ENCODE measurements around the gene ARHGEF35.
"Not testable (repeated sequence)": the region's sequence is repeated elsewhere in the genome, so short reads cannot be mapped to it uniquely, and the experiment has no call there.

The ARHGEF35 gene

GRCh38 chr7:144195212-144195872 is at the start of gene ARHGEF35:
Gene ARHGEF35 (minus strand): TSS chr7:144195833. CDS start chr7:144188383, 7,450 bp downstream.
- in situ Hi-C loops (cut with MboI; ENCODE audit: low sequenced_read_pairs), result not testable (repeated sequence)

DNA sequence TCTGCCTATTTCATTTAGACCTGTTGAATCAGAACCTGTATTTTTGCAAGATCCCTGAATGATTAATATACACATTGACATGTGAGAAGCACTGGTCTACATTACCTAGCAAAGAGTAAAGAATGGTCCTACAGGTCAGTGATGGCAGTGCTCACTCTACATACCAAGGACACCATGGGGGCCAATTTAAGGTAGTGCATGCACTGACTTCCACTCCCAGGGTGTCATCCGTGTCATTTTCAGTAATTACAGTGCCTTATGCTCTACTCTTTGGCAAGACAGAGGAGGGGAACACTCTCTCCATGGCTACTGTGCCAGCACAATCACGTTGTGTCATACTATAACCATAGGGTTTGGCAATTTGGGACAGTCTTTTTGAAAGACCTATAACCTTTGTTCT is 49.7 kb upstream of the ARHGEF35 start:
- in situ Hi-C loops (cut with MboI; ENCODE audit: low sequenced_read_pairs), result not testable (repeated sequence)

DNA sequence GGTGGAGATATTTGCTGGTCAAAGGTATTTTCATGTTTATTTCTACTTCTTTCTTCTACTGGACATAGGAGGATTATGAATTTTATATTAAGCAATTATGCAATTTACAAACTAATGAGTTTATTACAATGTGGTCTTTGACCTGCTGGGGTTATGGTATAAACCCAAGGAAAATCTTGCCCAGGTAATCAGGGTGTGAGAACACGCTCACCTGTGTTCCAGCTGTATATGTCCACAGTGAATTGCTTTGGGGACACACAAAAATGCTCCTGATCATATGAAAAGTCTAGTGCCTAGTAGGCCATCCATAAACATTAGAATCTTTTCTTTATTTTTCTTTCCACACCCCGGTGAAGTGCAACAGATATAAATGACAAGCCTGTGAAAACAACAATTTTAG is 43.7 kb upstream of the ARHGEF35 start, which contains the start of gene OR2A42:
TSS of gene OR2A42 (minus strand) at position 241 of the 400 bp plus-strand sequence. CDS start 6,762 bp downstream, outside the sequence.
- in situ Hi-C loops (cut with MboI; ENCODE audit: low sequenced_read_pairs), result not testable (repeated sequence)

- in situ Hi-C loops (cut with MboI; ENCODE audit: low sequenced_read_pairs), result not testable (repeated sequence)
These were observed 43.0 kb upstream of the ARHGEF35 start for GRCh38 chr7:144238530-144239082.

DNA sequence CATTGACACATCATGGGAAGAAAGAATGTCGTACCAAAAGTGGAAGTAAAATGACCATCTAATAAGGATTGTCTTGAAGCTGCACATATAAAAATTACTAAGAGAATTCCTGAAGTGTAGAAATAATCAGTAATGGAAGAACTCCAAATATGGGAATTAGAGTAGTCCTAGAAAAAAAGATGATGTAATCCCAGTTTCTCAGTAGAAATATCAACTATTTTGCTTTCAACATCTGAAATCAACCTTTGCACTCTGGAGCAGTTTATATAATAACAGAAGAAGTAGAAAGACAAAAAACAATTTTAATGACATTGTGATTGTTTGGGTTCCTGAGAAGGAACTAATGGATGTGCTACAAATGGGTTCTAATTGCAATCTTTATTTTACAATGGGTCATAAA is 37.4 kb upstream of the ARHGEF35 start:
- in situ Hi-C loops (cut with MboI; ENCODE audit: low sequenced_read_pairs), result not testable (repeated sequence)

DNA sequence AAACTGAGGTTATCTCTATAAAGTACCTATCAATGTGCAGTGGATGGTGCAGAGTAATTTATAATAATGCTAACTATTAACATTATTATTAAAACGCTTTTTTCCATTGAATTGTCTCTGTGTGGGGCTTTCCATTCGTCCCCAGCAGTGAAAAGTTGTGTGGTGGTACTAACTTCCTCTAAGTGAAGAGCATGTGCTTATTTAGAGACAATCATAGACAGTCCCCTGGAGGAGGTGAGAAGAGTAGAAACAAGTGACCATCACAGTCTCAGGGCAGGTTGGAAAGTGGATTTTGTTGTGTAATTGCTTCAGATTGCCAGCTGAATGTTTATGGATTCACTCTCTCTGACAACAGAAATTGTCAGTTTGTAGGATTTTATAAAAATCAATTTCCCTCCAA is 35.4 kb upstream of the ARHGEF35 start:
- in situ Hi-C loops (cut with MboI; ENCODE audit: low sequenced_read_pairs), result not testable (repeated sequence)

DNA sequence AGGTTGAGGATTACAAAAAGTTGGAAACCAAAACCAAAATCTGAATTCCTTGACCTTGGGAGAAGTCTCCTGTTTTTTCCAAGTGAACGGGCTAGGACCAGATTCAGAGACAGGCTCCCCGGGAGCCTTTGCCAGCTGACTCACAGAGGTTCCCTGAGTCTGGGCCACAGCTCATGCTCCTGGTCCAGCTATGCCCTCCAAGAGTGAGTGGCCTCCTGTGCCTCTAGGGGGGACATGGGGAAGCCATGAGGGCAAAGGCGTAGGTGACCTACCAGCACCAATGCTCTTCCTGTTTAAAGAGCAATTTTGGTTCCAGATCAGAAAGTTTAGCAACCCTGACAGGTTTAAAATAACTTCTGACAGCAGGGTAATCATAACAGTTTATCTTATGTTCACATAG is 33.2 kb upstream of the ARHGEF35 start:
- in situ Hi-C loops (cut with MboI; ENCODE audit: low sequenced_read_pairs), result not testable (repeated sequence)

- in situ Hi-C loops (cut with MboI; ENCODE audit: low sequenced_read_pairs), result not testable (repeated sequence)
These were observed 31.2 kb upstream of the ARHGEF35 start for GRCh38 chr7:144226866-144227265.

DNA sequence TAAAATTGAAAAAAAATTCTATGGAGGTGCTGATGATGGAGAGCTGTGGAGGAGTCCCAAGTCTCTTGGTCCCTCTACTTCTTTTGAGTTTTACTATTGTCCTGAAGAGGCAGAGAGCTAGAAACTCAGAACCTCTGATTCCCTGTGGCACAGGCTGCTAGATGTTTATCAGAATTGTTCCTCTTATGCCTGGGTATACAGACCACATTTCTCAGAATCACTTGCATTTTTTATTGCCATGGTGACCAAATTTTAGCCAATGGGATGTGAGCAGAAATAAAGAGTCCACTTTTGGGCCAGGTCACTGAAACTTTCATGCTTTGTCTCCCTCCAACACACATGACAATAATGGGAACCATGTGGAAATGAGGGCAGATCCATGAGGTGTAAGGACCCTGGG is 28.0 kb upstream of the ARHGEF35 start:
- in situ Hi-C loops (cut with MboI; ENCODE audit: low sequenced_read_pairs), result not testable (repeated sequence)

GRCh38 chr7:144220531-144220930 is 24.9 kb upstream of the ARHGEF35 start:
- in situ Hi-C loops (cut with MboI; ENCODE audit: low sequenced_read_pairs), result not testable (repeated sequence)

DNA sequence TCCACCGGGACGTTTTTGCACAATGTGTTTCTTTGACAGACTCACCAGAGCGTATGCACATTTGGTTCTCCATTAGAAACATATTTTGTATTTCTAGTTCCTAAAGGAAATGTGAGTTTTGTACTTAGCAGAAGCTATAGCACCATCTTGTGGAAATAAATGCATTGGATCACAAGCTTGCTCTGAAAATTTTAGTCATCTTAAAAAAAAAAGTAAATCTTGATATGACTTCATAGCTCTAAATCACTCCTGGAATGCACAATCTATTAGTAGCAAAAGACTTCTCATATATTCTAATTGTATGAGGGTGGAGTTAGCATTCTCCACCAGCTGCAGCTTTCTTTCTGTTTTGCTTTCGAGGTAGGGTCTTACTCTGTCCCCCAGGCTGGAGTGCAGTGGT is 23.5 kb upstream of the ARHGEF35 start:
- in situ Hi-C loops (cut with MboI; ENCODE audit: low sequenced_read_pairs), result not testable (repeated sequence)

- in situ Hi-C loops (cut with MboI; ENCODE audit: low sequenced_read_pairs), result not testable (repeated sequence)
These were observed 22.9 kb upstream of the ARHGEF35 start for GRCh38 chr7:144218581-144218980.

DNA sequence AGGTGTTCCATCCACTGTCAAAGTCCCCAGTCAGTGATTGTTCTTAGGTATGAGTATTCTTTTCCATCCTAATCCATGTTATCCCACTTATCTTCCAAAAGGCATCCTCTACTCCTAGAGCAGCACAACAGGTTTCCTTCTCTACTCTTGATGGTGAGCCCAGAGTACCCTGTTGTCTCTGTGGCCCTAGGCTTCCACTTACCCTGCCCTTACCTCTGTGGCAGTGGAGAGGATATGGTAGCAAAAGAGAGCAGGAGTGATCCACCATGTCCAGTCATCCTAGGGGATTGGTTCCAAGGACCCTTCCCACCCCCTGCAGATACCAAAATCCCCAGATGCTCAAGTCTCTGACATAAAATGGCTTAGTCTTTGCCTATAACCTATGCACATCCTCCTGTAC is 21.6 kb upstream of the ARHGEF35 start:
- in situ Hi-C loops (cut with MboI; ENCODE audit: low sequenced_read_pairs), result not testable (repeated sequence)

DNA sequence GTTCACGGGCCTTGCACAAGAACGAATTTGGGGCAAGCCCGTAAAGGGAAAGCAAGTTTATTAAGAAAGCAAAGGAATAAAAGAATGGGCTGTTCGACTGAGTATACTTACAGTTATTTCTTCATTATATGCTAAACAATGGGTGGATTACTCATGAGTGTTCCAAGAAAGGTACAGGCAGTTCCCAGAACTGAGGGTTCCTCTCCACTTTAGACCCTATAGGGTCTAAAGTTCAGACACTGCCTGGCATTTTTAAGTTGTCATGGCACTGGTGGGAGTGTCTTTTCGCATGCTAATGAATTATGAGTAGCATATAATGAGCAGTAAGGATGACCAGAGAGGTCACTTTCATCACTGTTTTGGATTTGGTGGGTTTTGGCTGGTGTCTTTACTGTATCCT is 9.7 kb upstream of the ARHGEF35 start:
- in situ Hi-C loops (cut with MboI; ENCODE audit: low sequenced_read_pairs), result not testable (repeated sequence)

DNA sequence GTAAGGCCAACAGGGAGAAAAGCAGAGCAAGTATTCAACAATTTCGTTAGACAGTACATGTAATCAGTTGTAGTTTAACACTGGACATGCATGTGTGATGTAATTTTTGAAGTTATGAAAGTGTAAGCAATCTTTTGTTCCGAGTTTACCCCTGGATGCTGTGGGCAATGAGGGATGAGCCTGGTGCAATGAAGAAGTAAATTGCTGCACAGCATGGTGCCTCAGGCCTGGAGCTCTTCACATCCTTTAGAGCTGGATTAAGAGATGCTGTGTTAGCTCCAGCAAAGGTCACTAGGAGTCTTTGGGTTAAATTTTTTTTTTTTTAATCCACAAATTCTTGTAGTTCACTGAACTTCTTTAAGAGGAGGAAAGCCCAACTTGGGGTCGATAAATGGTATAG is 7.5 kb upstream of the ARHGEF35 start:
- in situ Hi-C loops (cut with MboI; ENCODE audit: low sequenced_read_pairs), result not testable (repeated sequence)

DNA sequence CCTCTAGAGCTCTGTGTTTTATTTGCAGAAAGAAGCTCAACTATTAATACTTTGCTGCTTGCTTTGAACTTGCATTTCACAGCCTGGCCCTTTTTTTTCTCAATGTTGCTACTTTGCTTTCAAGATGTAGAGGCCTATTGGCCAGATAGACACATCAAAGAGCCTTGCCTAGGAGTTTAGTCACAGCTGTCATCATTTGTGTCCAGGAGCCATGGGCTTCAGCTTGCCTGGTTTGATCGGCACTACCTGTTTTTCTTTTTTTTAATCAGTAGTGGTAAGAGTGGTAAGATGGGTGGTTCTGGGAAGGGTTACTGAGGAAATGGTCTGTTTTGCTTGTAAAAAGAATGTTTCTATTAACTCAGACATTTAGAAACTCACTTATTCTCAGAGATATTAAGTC is 6.3 kb upstream of the ARHGEF35 start:
- in situ Hi-C loops (cut with MboI; ENCODE audit: low sequenced_read_pairs), result not testable (repeated sequence)

DNA sequence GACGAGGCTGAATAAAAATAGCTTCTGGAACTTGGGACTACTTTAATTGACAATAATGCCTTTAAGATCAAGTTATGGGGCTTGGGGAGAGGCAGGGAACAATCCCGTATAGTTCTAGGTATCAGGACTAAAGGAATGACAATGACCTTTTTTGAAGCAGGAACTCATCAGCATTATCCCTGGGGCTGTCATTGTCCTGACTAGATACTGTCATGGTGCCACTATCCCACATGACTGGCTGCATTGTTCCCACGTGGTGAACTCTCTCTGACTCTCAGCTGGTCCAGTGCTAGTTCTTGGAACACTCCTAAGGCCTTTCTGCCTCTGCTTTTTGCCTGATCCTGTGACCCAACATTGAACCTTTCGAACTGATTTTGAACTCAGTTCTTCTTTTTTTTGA is 3.3 kb upstream of the ARHGEF35 start:
- in situ Hi-C loops (cut with MboI; ENCODE audit: low sequenced_read_pairs), result not testable (repeated sequence)

DNA sequence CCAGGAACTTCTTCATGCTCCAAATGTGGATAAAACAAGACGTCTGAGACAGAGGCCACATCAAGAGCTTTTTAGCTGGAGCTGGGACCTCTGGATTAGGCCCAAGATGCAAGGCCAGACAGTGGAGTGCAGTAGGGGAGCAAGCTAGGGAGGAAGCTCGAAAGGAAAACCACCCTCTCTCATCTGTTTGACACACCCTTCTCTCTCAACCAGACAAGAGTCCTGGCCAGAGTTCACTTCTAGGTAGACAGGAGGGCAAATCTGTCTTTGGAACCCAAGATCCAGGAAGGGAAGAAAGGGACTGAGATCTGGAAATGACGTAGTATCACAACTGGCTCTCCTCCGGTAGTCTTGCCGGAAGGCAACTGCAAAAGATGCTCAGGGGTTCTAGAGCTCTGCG is 1.2 kb downstream of the ARHGEF35 start:
- in situ Hi-C loops (cut with MboI; ENCODE audit: low sequenced_read_pairs), result not testable (repeated sequence)

- in situ Hi-C loops (cut with MboI; ENCODE audit: low sequenced_read_pairs), result not testable (repeated sequence)
These were observed 1.9 kb downstream of the ARHGEF35 start for GRCh38 chr7:144193782-144194181.

- in situ Hi-C loops (cut with MboI; ENCODE audit: low sequenced_read_pairs), result not testable (repeated sequence)
These were observed 7.0 kb downstream of the ARHGEF35 start for GRCh38 chr7:144188578-144189171.

DNA sequence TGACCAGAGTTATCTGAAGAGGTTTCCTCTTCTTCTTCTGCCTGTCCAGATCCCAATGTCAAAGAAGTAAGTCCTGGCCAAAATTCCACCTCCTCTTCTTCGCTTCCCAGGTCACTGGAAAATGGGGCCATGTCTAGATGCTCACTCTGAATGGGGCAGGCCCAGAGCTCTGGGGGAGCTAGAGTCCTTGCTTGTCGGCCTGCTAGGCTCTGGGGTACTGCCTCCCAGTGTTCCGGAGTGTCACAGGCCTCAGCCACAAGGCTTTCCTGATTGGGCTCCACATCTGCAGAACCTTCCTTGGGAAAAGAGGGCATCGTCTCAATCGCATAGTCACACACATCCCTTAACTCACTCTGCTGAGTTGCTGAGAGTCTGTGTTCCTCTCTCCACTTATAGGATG is 7.8 kb downstream of the ARHGEF35 start:
- in situ Hi-C loops (cut with MboI; ENCODE audit: low sequenced_read_pairs), result not testable (repeated sequence)

- in situ Hi-C loops (cut with MboI; ENCODE audit: low sequenced_read_pairs), result not testable (repeated sequence)
These were observed 12.5 kb downstream of the ARHGEF35 start, which contains the start of gene CTAGE4 for GRCh38 chr7:144183166-144183565. Gene CTAGE4 (plus strand): TSS chr7:144183466. CDS start chr7:144183504, 38 bp downstream.
